Measurements from ENCODE around the gene TRPV6. TPM values are rescaled to one million over a fixed set of nuclear protein-coding genes. Genes with fewer than 3 reads are reported as not detected.

The TRPV6 gene
- total and polyA plus RNA-seq, 2 experiments from 2014 or later, result 0.08 to 0.80 TPM

GRCh38 chr7:142933624-142934023 is 48.1 kb upstream of the TRPV6 start, which contains the start of gene TRPV5 (continued):
- TF ChIP-seq CTCF (conservative IDR thresholded peaks at IDR 0.05; ENCODE audit: low read depth in 2 of 2) (no peak), ZNF114 (CRISPR knock-in tag; IDR thresholded peaks at IDR 0.05) (no peak), ETS1 (IDR thresholded peaks at IDR 0.05) (no peak), REST (IDR thresholded peaks at IDR 0.05; ENCODE audit: unreplicated experiment) (no peak)

GRCh38 chr7:142933092-142933475 is 47.5 kb upstream of the TRPV6 start:
- Mint-ChIP-seq H3K36me3 (ENCODE audit: low read depth) (no peaks in the 10 kb centered on the region; the same call in 1 of the 3 replicates), H3K4me1 (peaks cover 9% of the 10 kb centered on the region), H3K27me3 (ENCODE audit: insufficient read depth, low read depth, poor library complexity) (peaks cover 13% of the 10 kb centered on the region), H3K9me3 (no peaks in the 10 kb centered on the region), H3K27ac (no peak overlapping the region), H3K4me3 (no peak overlapping the region)
- Histone ChIP-seq H3F3A (replicated peaks; ENCODE audit: low read depth) (no peaks in the 10 kb centered on the region), H3K36me3 (ENCODE audit: insufficient read depth) (no peaks in the 10 kb centered on the region), H3K27me3 (ENCODE audit: insufficient read depth) (no peaks in the 10 kb centered on the region), H3K27ac (ENCODE audit: low read depth) (no peak overlapping the region), H4K20me1 (replicated peaks; ENCODE audit: insufficient read depth) (no peaks in the 10 kb centered on the region), H3K4me2 (no peak overlapping the region), H3K79me2 (replicated peaks; ENCODE audit: insufficient read depth) (no peaks in the 10 kb centered on the region), H2AFZ (no peak overlapping the region; the same call in 1 of the 2 replicates), H3K4me1 (ENCODE audit: insufficient read depth) (no peaks in the 10 kb centered on the region), H3K4me3 (no peak overlapping the region), H3K9me2 (ENCODE audit: insufficient read depth) (no peaks in the 10 kb centered on the region)
- DNase-seq (ENCODE audit: low spot score) (no peak), ATAC-seq (no peak)
- TF ChIP-seq EZH2 (IDR thresholded peaks at IDR 0.05; ENCODE audit: low read depth, unreplicated experiment) (no peak), NANOG (IDR thresholded peaks at IDR 0.05; ENCODE audit: borderline replicate concordance) (no peak), CREB1 (CRISPR knock-in tag; IDR thresholded peaks at IDR 0.05; ENCODE audit: low read depth) (no peak)

Measured in GM23338 (cell line).